DOHH2 (cell line): Measurements from ENCODE around the gene SMARCA4.

Source experiments
- CTCF ChIP-seq: fragments of 200-600 bp; sonication (generic); IDR thresholded peaks from one replicate; pipeline ENCODE4 v1.5.1; 2014; ENCODE audit warnings: antibody characterized with exemption, mild to moderate bottlenecking, low read depth, low read length; ENCODE audit not compliant: poor library complexity, severe bottlenecking
- EZH2phosphoT487 ChIP-seq: fragments of 200-600 bp; sonication (generic); IDR thresholded peaks from 2 replicates; pipeline ENCODE4 v1.6.1; 2017; ENCODE audit warnings: borderline replicate concordance, mild to moderate bottlenecking, antibody characterized with exemption, low read length, moderate library complexity, mixed read lengths

- TF ChIP-seq CTCF (no peak), EZH2phosphoT487 (no peak)
Observed at GRCh38 chr19:10928563-10929401, 32.0 kb upstream of the SMARCA4 start, which contains the start of the genes TIMM29 and YIPF2.
